Measurements from ENCODE around the gene PLCZ1. TPM values are rescaled to one million over a fixed set of nuclear protein-coding genes. Genes with fewer than 3 reads are reported as not detected.
"Not testable (repeated sequence)": the region's sequence is repeated elsewhere in the genome, so short reads cannot be mapped to it uniquely, and the experiment has no call there.

Gene PLCZ1, protein sequence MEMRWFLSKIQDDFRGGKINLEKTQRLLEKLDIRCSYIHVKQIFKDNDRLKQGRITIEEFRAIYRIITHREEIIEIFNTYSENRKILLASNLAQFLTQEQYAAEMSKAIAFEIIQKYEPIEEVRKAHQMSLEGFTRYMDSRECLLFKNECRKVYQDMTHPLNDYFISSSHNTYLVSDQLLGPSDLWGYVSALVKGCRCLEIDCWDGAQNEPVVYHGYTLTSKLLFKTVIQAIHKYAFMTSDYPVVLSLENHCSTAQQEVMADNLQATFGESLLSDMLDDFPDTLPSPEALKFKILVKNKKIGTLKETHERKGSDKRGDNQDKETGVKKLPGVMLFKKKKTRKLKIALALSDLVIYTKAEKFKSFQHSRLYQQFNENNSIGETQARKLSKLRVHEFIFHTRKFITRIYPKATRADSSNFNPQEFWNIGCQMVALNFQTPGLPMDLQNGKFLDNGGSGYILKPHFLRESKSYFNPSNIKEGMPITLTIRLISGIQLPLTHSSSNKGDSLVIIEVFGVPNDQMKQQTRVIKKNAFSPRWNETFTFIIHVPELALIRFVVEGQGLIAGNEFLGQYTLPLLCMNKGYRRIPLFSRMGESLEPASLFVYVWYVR
- total RNA-seq = not detected

DNA sequence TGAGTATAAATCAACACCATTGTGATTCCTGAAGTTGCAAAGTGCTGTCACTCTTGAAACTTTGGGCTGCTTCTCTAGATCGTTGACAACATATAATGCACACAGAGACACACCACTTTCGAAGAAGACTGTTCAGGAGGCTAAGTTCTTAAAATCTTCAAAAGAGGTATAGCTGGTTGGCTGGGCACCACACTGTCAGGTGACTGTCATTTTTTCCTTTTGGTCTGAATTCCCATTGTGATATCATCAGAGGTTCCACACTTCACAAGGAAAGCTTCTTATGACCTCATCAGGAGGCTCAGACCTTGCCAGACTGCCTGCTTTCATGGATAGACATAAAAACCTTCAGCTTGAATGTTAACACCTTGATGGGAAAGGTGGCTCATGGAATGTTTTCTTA is at the start of gene PLCZ1, which contains the start of gene CAPZA3:
PLCZ1 (minus strand) TSS at position 194 of the 400 bp plus-strand sequence. CDS start 641 bp downstream, outside the sequence.
CAPZA3 (plus strand) TSS at position 301 of the 400 bp plus-strand sequence. CDS start 150 bp downstream, outside the sequence.
- Histone ChIP-seq H3K36me3 (no peaks in the 10 kb centered on the region), H3K27ac (no peak within 1 kb of the TSS), H3K9me3 (peaks cover 7% of the 10 kb centered on the region), H3K4me3 (no peak within 1 kb of the TSS), H3K4me1 (ENCODE audit: control insufficient read depth in 1 of 2, low read depth in 2 of 2) (no peaks in the 10 kb centered on the region), H3K27me3 (replicated peaks; ENCODE audit: insufficient read depth) (no peaks in the 10 kb centered on the region)
- ATAC-seq (ENCODE audit: insufficient number of reproducible peaks, low FRiP score, low read depth) = no peak
- DNase-seq (ENCODE audit: low spot score) = no peak
- TF ChIP-seq, protein P1, sequence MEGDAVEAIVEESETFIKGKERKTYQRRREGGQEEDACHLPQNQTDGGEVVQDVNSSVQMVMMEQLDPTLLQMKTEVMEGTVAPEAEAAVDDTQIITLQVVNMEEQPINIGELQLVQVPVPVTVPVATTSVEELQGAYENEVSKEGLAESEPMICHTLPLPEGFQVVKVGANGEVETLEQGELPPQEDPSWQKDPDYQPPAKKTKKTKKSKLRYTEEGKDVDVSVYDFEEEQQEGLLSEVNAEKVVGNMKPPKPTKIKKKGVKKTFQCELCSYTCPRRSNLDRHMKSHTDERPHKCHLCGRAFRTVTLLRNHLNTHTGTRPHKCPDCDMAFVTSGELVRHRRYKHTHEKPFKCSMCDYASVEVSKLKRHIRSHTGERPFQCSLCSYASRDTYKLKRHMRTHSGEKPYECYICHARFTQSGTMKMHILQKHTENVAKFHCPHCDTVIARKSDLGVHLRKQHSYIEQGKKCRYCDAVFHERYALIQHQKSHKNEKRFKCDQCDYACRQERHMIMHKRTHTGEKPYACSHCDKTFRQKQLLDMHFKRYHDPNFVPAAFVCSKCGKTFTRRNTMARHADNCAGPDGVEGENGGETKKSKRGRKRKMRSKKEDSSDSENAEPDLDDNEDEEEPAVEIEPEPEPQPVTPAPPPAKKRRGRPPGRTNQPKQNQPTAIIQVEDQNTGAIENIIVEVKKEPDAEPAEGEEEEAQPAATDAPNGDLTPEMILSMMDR (IDR thresholded peaks at IDR 0.05) = no peak

DNA sequence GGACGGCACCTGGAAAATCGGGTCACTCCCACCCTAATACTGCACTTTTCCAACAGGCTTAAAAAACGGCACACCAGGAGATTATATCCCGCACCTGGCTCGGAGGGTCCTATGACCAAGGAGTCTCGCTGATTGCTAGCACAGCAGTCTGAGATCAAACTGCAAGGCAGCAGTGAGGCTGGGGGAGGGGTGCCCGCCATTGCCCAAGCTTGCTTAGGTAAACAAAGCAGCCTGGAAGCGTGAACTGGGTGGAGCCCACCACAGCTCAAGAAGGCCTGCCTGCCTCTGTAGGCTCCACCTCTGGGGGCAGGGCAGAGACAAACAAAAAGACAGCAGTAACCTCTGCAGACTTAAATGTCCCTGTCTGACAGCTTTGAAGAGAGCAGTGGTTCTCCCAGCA is 47.7 kb upstream of the PLCZ1 start:
- H3K36me3 ChIP-seq; H3K27me3 ChIP-seq (replicated peaks; ENCODE audit: insufficient read depth); DNase-seq (ENCODE audit: low spot score); ATAC-seq (ENCODE audit: insufficient number of reproducible peaks, low FRiP score, low read depth); H3K9me3 ChIP-seq; H3K4me1 ChIP-seq (ENCODE audit: control insufficient read depth in 1 of 2, low read depth in 2 of 2); H3K4me3 ChIP-seq; H3K27ac ChIP-seq: not testable (repeated sequence)

DNA sequence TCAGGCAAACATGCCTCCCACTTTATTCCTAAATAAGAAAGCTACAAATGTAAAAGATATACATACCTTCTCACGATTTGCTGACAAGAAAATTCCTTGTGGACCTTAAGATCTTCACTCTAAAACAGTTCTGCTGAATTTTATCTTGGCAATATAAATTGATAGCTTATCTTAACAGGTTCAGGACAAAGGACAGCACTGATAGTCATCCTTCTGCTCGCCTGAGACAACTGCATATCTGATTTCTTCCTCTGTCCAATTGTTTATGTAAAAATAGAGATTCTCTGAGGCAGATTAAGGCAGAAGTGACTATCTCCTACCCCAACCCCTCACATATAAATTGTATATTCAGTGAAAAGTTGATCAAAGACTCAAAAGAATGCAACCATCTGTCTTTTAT is 45.0 kb upstream of the PLCZ1 start:
- H3K4me1 ChIP-seq (ENCODE audit: control insufficient read depth in 1 of 2, low read depth in 2 of 2) = no peaks in the 10 kb centered on the region
- no peaks in the 10 kb centered on the region for H3K9me3 ChIP-seq
- DNase-seq (ENCODE audit: low spot score) (no peak), ATAC-seq (ENCODE audit: insufficient number of reproducible peaks, low FRiP score, low read depth) (no peak)
- H3K4me3 ChIP-seq = no peak overlapping the region
- TF ChIP-seq, protein P1 (IDR thresholded peaks at IDR 0.05) = no peak
- no peaks in the 10 kb centered on the region for H3K36me3 ChIP-seq
- H3K27me3 ChIP-seq (replicated peaks; ENCODE audit: insufficient read depth) = no peaks in the 10 kb centered on the region
- H3K27ac ChIP-seq = no peak overlapping the region

DNA sequence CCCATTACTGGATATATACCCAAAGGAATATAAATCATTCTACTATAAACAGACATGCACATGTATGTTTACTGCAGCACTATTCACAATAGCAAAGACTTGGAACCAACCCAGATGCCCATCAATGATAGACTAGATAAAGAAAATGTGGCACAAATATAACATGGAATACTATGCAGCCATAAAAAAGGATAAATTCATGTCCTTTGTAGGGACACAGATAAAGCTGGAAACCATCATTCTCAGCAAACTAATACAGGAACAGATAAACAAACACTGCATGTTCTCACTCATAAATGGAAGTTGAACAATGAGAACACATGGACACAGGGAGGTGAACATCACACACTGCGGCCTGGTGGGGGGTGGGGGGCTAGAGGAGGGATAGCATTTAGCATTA is 28.7 kb upstream of the PLCZ1 start:
- not testable (repeated sequence) for ATAC-seq (ENCODE audit: insufficient number of reproducible peaks, low FRiP score, low read depth); H3K27me3 ChIP-seq (replicated peaks; ENCODE audit: insufficient read depth); H3K4me3 ChIP-seq; DNase-seq (ENCODE audit: low spot score); H3K27ac ChIP-seq; H3K36me3 ChIP-seq; H3K4me1 ChIP-seq (ENCODE audit: control insufficient read depth in 1 of 2, low read depth in 2 of 2); H3K9me3 ChIP-seq

DNA sequence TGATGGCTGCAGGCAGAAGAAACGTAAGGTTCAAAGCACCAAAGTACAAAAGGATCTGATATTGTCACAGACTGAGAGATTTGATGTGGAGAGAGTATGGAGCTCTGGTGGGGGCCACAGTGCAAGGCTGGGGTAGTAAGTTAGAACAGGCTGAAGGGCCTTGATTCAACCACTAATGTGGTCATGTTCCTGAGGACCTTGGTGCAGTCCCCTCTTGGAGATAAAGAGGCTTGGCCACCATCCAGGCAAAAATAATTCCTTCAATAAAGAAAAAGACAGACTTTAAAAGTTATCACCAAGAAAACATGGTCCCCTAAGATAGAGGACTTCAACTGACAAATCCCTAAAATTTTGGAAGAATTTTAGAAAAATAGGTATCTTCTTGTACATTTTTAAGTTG is 17.5 kb upstream of the PLCZ1 start:
- TF ChIP-seq, protein P1 (IDR thresholded peaks at IDR 0.05) = no peak
- ATAC-seq (ENCODE audit: insufficient number of reproducible peaks, low FRiP score, low read depth) = no peak
- no peaks in the 10 kb centered on the region for H3K27me3 ChIP-seq (replicated peaks; ENCODE audit: insufficient read depth)

DNA sequence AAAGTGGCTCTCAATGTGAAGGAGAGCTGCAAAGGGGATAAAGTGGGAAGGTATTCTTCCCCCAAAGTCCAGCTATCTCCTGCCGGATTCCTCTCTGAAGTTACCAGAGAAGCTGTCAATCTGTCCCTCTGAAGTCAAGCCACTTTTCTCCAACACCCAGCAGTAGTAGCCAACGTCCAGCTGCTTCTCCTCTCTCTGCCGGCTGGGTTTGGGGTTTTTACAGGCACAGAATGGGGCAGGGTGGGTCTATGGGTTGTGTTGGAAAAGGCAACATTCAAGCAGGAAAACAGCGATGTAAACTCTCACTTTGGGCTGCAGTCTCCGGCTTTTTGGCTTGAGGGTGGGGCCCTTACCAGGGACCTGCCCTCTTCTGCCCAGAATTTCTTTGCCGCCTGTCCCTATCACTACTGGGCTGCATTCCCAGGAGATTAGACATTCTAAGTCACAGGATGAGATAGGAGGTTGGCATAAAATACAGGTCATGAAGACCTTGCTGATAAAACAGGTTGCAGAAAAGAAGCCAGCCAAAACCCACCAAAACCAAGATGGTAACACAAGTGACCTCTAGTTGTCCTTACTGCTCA is 16.4 kb upstream of the PLCZ1 start:
- no peak for ATAC-seq (ENCODE audit: insufficient number of reproducible peaks, low FRiP score, low read depth)

More for the DNA sequence above, 17.5 kb upstream of the PLCZ1 start:
- DNase-seq (ENCODE audit: low spot score) = no peak
- Histone ChIP-seq H3K4me1 (ENCODE audit: control insufficient read depth in 1 of 2, low read depth in 2 of 2) (no peaks in the 10 kb centered on the region), H3K4me3 (no peak overlapping the region), H3K27ac (no peak overlapping the region), H3K36me3 (no peaks in the 10 kb centered on the region), H3K9me3 (no peaks in the 10 kb centered on the region)

More for the DNA sequence above, 16.4 kb upstream of the PLCZ1 start:
- Histone ChIP-seq H3K36me3 (no peaks in the 10 kb centered on the region), H3K4me3 (no peak overlapping the region), H3K27ac (no peak overlapping the region), H3K27me3 (replicated peaks; ENCODE audit: insufficient read depth) (no peaks in the 10 kb centered on the region), H3K9me3 (no peaks in the 10 kb centered on the region), H3K4me1 (ENCODE audit: control insufficient read depth in 1 of 2, low read depth in 2 of 2) (no peaks in the 10 kb centered on the region)
- DNase-seq (ENCODE audit: low spot score) = no peak
- TF ChIP-seq, protein P1 (IDR thresholded peaks at IDR 0.05) = no peak

Data from thoracic aorta (tissue), 2 donors.